ENCODE data around the gene ARHGAP1. TPM values are rescaled to one million over a fixed set of nuclear protein-coding genes. Genes with fewer than 3 reads are reported as not detected.

Gene ARHGAP1
- total RNA-seq, 1 donor from 2014 or later, result 152 TPM

GRCh38 chr11:46697303-46697702, 3.1 kb downstream of the ARHGAP1 start:
- intact Hi-C loops (cut with DNase I), result no loop called here
- DNase-seq (ENCODE audit: low spot score), result no peak

- intact Hi-C loops (cut with DNase I), result no loop called here
Measured at GRCh38 chr11:46696212-46696558, 4.2 kb downstream of the ARHGAP1 start.

GRCh38 chr11:46695345-46696211, 4.8 kb downstream of the ARHGAP1 start:
- DNase-seq (ENCODE audit: low spot score), result no peak
- intact Hi-C loops (cut with DNase I), result no loop called here

More at GRCh38 chr11:46696212-46696558, 4.2 kb downstream of the ARHGAP1 start:
- peak; percentile 83 for DNase-seq (ENCODE audit: low spot score)

- intact Hi-C loops (cut with DNase I), result no loop called here
- DNase-seq (ENCODE audit: low spot score), result no peak
Measured at GRCh38 chr11:46694607-46695006, 5.8 kb downstream of the ARHGAP1 start.

- intact Hi-C loops (cut with DNase I), result no loop called here
- DNase-seq (ENCODE audit: low spot score), result no peak
Measured at GRCh38 chr11:46694072-46694471, 6.3 kb downstream of the ARHGAP1 start.

GRCh38 chr11:46693597-46694012, 6.8 kb downstream of the ARHGAP1 start:
- intact Hi-C loops (cut with DNase I), result no loop called here
- no peak for DNase-seq (ENCODE audit: low spot score)

- DNase-seq (ENCODE audit: low spot score), result no peak
- intact Hi-C loops (cut with DNase I), result no loop called here
Measured at GRCh38 chr11:46692450-46692849, 8.0 kb downstream of the ARHGAP1 start.

- no peak for DNase-seq (ENCODE audit: low spot score)
- intact Hi-C loops (cut with DNase I), result no loop called here
Measured at GRCh38 chr11:46690702-46691101, 9.7 kb downstream of the ARHGAP1 start.

- intact Hi-C loops (cut with DNase I), result no loop called here
- no peak for DNase-seq (ENCODE audit: low spot score)
Measured at GRCh38 chr11:46686886-46687795, 13.3 kb downstream of the ARHGAP1 start.

- intact Hi-C loops (cut with DNase I), result no loop called here
- no peak for DNase-seq (ENCODE audit: low spot score)
Measured at GRCh38 chr11:46684367-46684766, 16.1 kb downstream of the ARHGAP1 start.

- DNase-seq (ENCODE audit: low spot score), result no peak
- intact Hi-C loops (cut with DNase I), result no loop called here
Measured at GRCh38 chr11:46682773-46683752, 17.4 kb downstream of the ARHGAP1 start.

GRCh38 chr11:46681814-46682213, 18.6 kb downstream of the ARHGAP1 start:
- DNase-seq (ENCODE audit: low spot score), result no peak
- intact Hi-C loops (cut with DNase I), result no loop called here

GRCh38 chr11:46680815-46681214, 19.6 kb downstream of the ARHGAP1 start:
- intact Hi-C loops (cut with DNase I), result no loop called here
- DNase-seq (ENCODE audit: low spot score), result no peak

- intact Hi-C loops (cut with DNase I), result no loop called here
Measured at GRCh38 chr11:46680164-46680760, 20.2 kb downstream of the ARHGAP1 start.

GRCh38 chr11:46679241-46680163, 20.9 kb downstream of the ARHGAP1 start:
- no peak for DNase-seq (ENCODE audit: low spot score)
- intact Hi-C loops (cut with DNase I), result no loop called here

More at GRCh38 chr11:46680164-46680760, 20.2 kb downstream of the ARHGAP1 start:
- DNase-seq (ENCODE audit: low spot score), result no peak

- intact Hi-C loops (cut with DNase I), result no loop called here
- no peak for DNase-seq (ENCODE audit: low spot score)
Measured at GRCh38 chr11:46678741-46679130, 21.7 kb downstream of the ARHGAP1 start.

GRCh38 chr11:46677991-46678740, 22.3 kb downstream of the ARHGAP1 start:
- no peak for DNase-seq (ENCODE audit: low spot score)
- intact Hi-C loops (cut with DNase I), result no loop called here

Measured in cardiac septum (tissue), 1 donor.